PFSK-1 (cell line): ENCODE measurements around the gene TMEM80.

Experiments
- FOXP2 ChIP-seq: optimal IDR thresholded peaks from 2 replicates; pipeline ENCODE3; 2011; ENCODE audit warnings: borderline replicate concordance, control low read depth, inconsistent platforms; ENCODE audit not compliant: insufficient read depth; ENCODE audit errors: extremely low read length, extremely low read depth
- POLR2AphosphoS5 ChIP-seq: IDR thresholded peaks from 2 replicates; pipeline ENCODE4 v1.6.1; 2012; ENCODE audit warnings: low read depth, mild to moderate bottlenecking, control low read depth, low read length, moderate library complexity
- SIN3A ChIP-seq: IDR thresholded peaks from 2 replicates; pipeline ENCODE4 v1.6.1; 2012; ENCODE audit warnings: mild to moderate bottlenecking, low read length, moderate library complexity, borderline replicate concordance; ENCODE audit not compliant: insufficient read depth
- TAF1 ChIP-seq: IDR thresholded peaks from 2 replicates; pipeline ENCODE4 v1.6.1; 2012; ENCODE audit warnings: low read length, control low read depth, borderline replicate concordance; ENCODE audit not compliant: insufficient read depth
- TF ChIP-seq, protein P1 (sequence below), 2 experiments: IDR thresholded peaks; 2 replicates each; pipeline versions ENCODE4 v1.6.1 to v1.8.0; 2011 to 2012; ENCODE audit warnings: low read depth in 2 of 2, low read length in 2 of 2, control low read depth in 1 of 2, inconsistent platforms in 1 of 2, mild to moderate bottlenecking in 1 of 2, moderate library complexity in 1 of 2; ENCODE audit not compliant: insufficient read depth in 1 of 2

DNA sequence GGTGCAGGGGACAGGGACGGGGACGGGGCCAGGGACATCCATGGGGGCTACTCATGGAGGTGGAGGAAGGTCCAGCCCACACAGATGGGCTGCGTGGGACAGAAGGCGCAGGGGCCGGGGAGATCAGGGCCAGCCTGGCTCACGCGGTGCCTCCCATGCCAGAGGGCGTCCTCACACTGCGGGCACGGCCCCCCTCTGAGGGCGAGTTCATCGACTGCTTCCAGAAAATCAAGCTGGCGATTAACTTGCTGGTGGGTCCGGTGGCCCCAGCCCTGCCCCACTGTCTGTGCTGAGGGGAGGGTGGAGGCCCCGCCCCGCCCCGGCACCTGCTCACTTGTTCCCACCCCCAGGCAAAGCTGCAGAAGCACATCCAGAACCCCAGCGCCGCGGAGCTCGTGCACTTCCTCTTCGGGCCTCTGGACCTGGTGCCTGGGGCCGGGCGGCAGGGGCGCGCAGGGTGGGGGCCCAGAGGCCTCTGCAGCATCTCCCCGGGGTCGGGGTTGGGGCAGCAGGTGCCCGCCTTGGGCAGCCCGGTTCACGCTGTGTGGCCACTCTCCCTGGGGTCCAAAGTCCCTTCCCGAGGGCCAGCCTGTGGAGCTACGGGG is 26.2 kb downstream of the TMEM80 start:
- no peak for TF ChIP-seq POLR2AphosphoS5
- TF ChIP-seq TAF1: no peak
- TF ChIP-seq SIN3A: no peak
- TF ChIP-seq, protein P1, sequence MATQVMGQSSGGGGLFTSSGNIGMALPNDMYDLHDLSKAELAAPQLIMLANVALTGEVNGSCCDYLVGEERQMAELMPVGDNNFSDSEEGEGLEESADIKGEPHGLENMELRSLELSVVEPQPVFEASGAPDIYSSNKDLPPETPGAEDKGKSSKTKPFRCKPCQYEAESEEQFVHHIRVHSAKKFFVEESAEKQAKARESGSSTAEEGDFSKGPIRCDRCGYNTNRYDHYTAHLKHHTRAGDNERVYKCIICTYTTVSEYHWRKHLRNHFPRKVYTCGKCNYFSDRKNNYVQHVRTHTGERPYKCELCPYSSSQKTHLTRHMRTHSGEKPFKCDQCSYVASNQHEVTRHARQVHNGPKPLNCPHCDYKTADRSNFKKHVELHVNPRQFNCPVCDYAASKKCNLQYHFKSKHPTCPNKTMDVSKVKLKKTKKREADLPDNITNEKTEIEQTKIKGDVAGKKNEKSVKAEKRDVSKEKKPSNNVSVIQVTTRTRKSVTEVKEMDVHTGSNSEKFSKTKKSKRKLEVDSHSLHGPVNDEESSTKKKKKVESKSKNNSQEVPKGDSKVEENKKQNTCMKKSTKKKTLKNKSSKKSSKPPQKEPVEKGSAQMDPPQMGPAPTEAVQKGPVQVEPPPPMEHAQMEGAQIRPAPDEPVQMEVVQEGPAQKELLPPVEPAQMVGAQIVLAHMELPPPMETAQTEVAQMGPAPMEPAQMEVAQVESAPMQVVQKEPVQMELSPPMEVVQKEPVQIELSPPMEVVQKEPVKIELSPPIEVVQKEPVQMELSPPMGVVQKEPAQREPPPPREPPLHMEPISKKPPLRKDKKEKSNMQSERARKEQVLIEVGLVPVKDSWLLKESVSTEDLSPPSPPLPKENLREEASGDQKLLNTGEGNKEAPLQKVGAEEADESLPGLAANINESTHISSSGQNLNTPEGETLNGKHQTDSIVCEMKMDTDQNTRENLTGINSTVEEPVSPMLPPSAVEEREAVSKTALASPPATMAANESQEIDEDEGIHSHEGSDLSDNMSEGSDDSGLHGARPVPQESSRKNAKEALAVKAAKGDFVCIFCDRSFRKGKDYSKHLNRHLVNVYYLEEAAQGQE (IDR thresholded peaks at IDR 0.05; ENCODE audit: insufficient read depth in 1 of 2, low read depth in 2 of 2, low read length in 2 of 2): no peak
- TF ChIP-seq FOXP2: no peak
